ENCODE results near the gene ABCA6.

The ABCA6 gene

DNA sequence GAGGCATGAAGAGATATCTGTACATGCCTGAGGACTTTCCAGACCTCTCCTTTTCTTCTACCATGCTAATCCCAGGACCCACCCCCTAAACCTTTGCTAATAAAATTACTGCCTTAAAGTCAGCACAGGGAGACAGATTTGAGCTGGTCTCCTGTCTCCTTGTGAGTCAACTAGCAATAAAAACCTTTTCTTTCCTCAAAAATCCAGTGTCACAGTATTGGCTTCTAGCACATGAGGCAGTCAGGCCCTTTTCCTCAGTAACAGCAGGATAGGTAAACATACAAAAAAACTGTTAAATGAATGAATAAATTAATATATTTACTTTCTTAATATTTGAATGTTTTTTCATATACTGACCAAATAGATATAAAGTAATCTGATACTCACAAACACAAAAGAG, 45.6 kb upstream of the ABCA6 start:
- H3K9me3 ChIP-seq (ENCODE audit: control insufficient read depth, insufficient read depth, low read length), result no peaks in the 10 kb centered on the region
- H3K36me3 ChIP-seq (ENCODE audit: control insufficient read depth, low read length), result no peaks in the 10 kb centered on the region
- no peaks in the 10 kb centered on the region for H3F3A ChIP-seq (ENCODE audit: control insufficient read depth, insufficient read depth)
- no peaks in the 10 kb centered on the region for H3K9me2 ChIP-seq (replicated peaks; ENCODE audit: control insufficient read depth, low read length)
- no peaks in the 10 kb centered on the region for H3K27me3 ChIP-seq (ENCODE audit: control insufficient read depth, low read length)
- no peak overlapping the region for H3K4me2 ChIP-seq (ENCODE audit: low read length)
- H4K20me1 ChIP-seq (ENCODE audit: control insufficient read depth, insufficient read depth, low read depth, low read length), result no peaks in the 10 kb centered on the region
- no peak overlapping the region for H3K4me3 ChIP-seq (ENCODE audit: low read length)
- H3K79me2 ChIP-seq (ENCODE audit: control insufficient read depth, low read length), result no peaks in the 10 kb centered on the region
- TF ChIP-seq EZH2phosphoT487 (IDR thresholded peaks at IDR 0.05; ENCODE audit: borderline replicate concordance, low read length), result no peak
- TF ChIP-seq, protein P1, sequence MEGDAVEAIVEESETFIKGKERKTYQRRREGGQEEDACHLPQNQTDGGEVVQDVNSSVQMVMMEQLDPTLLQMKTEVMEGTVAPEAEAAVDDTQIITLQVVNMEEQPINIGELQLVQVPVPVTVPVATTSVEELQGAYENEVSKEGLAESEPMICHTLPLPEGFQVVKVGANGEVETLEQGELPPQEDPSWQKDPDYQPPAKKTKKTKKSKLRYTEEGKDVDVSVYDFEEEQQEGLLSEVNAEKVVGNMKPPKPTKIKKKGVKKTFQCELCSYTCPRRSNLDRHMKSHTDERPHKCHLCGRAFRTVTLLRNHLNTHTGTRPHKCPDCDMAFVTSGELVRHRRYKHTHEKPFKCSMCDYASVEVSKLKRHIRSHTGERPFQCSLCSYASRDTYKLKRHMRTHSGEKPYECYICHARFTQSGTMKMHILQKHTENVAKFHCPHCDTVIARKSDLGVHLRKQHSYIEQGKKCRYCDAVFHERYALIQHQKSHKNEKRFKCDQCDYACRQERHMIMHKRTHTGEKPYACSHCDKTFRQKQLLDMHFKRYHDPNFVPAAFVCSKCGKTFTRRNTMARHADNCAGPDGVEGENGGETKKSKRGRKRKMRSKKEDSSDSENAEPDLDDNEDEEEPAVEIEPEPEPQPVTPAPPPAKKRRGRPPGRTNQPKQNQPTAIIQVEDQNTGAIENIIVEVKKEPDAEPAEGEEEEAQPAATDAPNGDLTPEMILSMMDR (IDR thresholded peaks at IDR 0.05; ENCODE audit: low read depth, low read length, poor library complexity, severe bottlenecking), result no peak
- no peaks in the 10 kb centered on the region for H3K4me1 ChIP-seq (ENCODE audit: control insufficient read depth, low read length)
- no peak overlapping the region for H3K27ac ChIP-seq (ENCODE audit: low read depth, low read length)

DNA sequence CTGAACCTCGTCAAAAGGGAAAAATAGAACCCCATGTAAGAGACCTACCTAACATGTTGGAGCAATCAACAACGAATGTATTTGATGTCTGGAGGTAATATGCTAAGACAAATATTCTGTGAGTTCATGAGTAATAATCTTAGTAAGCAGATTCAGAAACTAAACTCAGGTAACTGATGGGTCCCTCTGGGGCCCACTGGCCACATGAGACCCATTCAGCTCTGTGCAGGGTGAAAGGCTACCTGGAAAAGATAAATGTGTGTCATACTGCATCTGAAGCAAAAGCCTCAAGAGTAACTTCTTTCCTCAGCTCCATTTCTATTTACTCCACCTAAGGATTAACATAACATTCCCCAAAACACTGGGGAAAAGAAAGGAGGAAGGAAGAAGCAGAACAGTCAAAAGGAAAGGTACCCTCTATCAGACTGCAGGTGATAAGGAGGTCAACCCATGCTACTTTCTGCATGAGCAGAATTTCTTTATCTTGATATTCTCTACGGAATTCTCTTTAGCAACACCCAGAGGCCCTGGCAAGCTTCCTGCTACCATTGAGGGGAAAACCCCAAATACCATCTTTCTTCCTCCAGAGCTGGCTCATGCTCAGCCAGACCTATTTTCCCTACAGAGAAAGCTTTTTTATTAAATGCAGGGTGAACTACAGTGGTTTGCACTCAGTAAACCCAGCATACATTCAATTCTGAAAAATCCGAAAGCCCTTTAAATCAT, 37.7 kb upstream of the ABCA6 start:
- Histone ChIP-seq H3K9me3 (ENCODE audit: control insufficient read depth, insufficient read depth, low read length) (no peaks in the 10 kb centered on the region), H4K20me1 (ENCODE audit: control insufficient read depth, insufficient read depth, low read depth, low read length) (no peaks in the 10 kb centered on the region), H3K4me2 (ENCODE audit: low read length) (no peak overlapping the region), H3K27me3 (ENCODE audit: control insufficient read depth, low read length) (no peaks in the 10 kb centered on the region), H3K36me3 (ENCODE audit: control insufficient read depth, low read length) (no peaks in the 10 kb centered on the region), H3K4me3 (ENCODE audit: low read length) (no peak overlapping the region), H3K4me1 (ENCODE audit: control insufficient read depth, low read length) (no peaks in the 10 kb centered on the region), H3K9me2 (replicated peaks; ENCODE audit: control insufficient read depth, low read length) (no peaks in the 10 kb centered on the region), H3K27ac (ENCODE audit: low read depth, low read length) (no peak overlapping the region), H3F3A (ENCODE audit: control insufficient read depth, insufficient read depth) (no peaks in the 10 kb centered on the region), H3K79me2 (ENCODE audit: control insufficient read depth, low read length) (no peaks in the 10 kb centered on the region)
- no peak for TF ChIP-seq EZH2phosphoT487 (IDR thresholded peaks at IDR 0.05; ENCODE audit: borderline replicate concordance, low read length)
- TF ChIP-seq, protein P1 (IDR thresholded peaks at IDR 0.05; ENCODE audit: low read depth, low read length, poor library complexity, severe bottlenecking), result no peak

DNA sequence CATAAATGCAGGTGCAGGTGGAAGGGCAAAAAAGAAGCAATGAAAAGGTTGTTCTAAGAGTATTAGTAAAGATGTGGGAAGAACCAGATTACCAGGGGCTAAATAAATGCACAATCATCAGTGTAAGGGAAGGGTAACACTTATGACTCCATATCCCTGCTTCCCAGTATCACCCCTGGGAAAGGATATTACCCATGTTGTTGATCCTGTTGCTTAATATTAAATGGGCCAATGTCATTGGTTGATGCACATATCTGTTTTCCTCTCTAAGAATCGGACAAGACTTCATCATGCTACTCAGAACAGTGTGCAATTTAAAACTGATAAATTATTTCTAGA, 34.7 kb upstream of the ABCA6 start:
- H3K36me3 ChIP-seq (ENCODE audit: control insufficient read depth, low read length), result no peaks in the 10 kb centered on the region
- H3K79me2 ChIP-seq (ENCODE audit: control insufficient read depth, low read length), result no peaks in the 10 kb centered on the region
- H3K4me3 ChIP-seq (ENCODE audit: low read length), result no peak overlapping the region
- no peaks in the 10 kb centered on the region for H3F3A ChIP-seq (ENCODE audit: control insufficient read depth, insufficient read depth)
- no peaks in the 10 kb centered on the region for H3K27me3 ChIP-seq (ENCODE audit: control insufficient read depth, low read length)
- H3K27ac ChIP-seq (ENCODE audit: low read depth, low read length), result no peak overlapping the region
- H4K20me1 ChIP-seq (ENCODE audit: control insufficient read depth, insufficient read depth, low read depth, low read length), result no peaks in the 10 kb centered on the region
- no peaks in the 10 kb centered on the region for H3K9me2 ChIP-seq (replicated peaks; ENCODE audit: control insufficient read depth, low read length)
- no peak overlapping the region for H3K4me2 ChIP-seq (ENCODE audit: low read length)
- TF ChIP-seq, protein P1 (IDR thresholded peaks at IDR 0.05; ENCODE audit: low read depth, low read length, poor library complexity, severe bottlenecking), result no peak
- TF ChIP-seq EZH2phosphoT487 (IDR thresholded peaks at IDR 0.05; ENCODE audit: borderline replicate concordance, low read length), result no peak
- no peaks in the 10 kb centered on the region for H3K9me3 ChIP-seq (ENCODE audit: control insufficient read depth, insufficient read depth, low read length)
- H3K4me1 ChIP-seq (ENCODE audit: control insufficient read depth, low read length), result no peaks in the 10 kb centered on the region
